ENCODE results near the gene ANKDD1B. TPM values are rescaled to one million over a fixed set of nuclear protein-coding genes. Genes with fewer than 3 reads are reported as not detected.
"Not testable (repeated sequence)": the region's sequence is repeated elsewhere in the genome, so short reads cannot be mapped to it uniquely, and the experiment has no call there.

Gene ANKDD1B
- total RNA-seq, 2 experiments from 2014 or later = not detected

GRCh38 chr5:75601567-75601966, 9.7 kb upstream of the ANKDD1B start:
- intact Hi-C loops (cut with micrococcal nuclease) = no loop called here
- H3K27ac Mint-ChIP-seq = no peak overlapping the region
- H3K4me1 Mint-ChIP-seq (ENCODE audit: low read depth) = peaks cover 10% of the 10 kb centered on the region
- no peaks in the 10 kb centered on the region for H3K27me3 Mint-ChIP-seq
- no peaks in the 10 kb centered on the region for H3K9me3 Mint-ChIP-seq
- peaks cover 24% of the 10 kb centered on the region for H3K36me3 Mint-ChIP-seq
- no peak for DNase-seq
- ChIA-PET POLR2A (no interaction called here), CTCF (no interaction called here)
- H3K4me3 Mint-ChIP-seq = no peak overlapping the region

GRCh38 chr5:75601996-75602395, 9.3 kb upstream of the ANKDD1B start:
- intact Hi-C loops (cut with micrococcal nuclease) = no loop called here
- H3K4me3 Mint-ChIP-seq = no peak overlapping the region
- H3K27ac Mint-ChIP-seq = no peak overlapping the region
- ChIA-PET POLR2A (no interaction called here), CTCF (no interaction called here)
- peaks cover 10% of the 10 kb centered on the region for H3K4me1 Mint-ChIP-seq (ENCODE audit: low read depth)
- H3K36me3 Mint-ChIP-seq = peaks cover 25% of the 10 kb centered on the region
- DNase-seq = no peak
- H3K27me3 Mint-ChIP-seq = no peaks in the 10 kb centered on the region
- H3K9me3 Mint-ChIP-seq = no peaks in the 10 kb centered on the region

DNA sequence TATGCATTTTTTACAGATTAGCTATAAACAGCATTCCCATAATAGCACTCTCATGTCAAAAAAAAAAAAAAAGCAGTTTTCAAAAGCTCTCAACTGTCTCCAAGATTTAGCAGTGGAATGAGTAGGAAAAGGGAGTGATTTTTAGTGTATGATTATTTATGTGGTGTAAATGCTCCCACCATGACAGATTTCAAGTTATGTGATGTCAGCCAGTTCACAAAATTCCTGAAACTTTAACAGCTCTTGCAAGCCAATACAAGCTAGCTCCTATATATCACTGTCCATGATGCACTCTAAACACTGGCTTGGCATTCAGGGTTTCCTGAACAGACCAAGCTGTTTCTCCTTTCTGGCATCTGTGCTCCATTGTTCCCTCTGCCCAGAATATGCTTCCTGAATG, 7.9 kb upstream of the ANKDD1B start:
- ChIA-PET CTCF (no interaction called here), POLR2A (no interaction called here)
- Mint-ChIP-seq H3K9me3 (no peaks in the 10 kb centered on the region), H3K27me3 (no peaks in the 10 kb centered on the region), H3K27ac (no peak overlapping the region), H3K4me3 (no peak overlapping the region), H3K4me1 (ENCODE audit: low read depth) (peaks cover 10% of the 10 kb centered on the region), H3K36me3 (peaks cover 26% of the 10 kb centered on the region)
- intact Hi-C loops (cut with micrococcal nuclease) = no loop called here
- DNase-seq = no peak

DNA sequence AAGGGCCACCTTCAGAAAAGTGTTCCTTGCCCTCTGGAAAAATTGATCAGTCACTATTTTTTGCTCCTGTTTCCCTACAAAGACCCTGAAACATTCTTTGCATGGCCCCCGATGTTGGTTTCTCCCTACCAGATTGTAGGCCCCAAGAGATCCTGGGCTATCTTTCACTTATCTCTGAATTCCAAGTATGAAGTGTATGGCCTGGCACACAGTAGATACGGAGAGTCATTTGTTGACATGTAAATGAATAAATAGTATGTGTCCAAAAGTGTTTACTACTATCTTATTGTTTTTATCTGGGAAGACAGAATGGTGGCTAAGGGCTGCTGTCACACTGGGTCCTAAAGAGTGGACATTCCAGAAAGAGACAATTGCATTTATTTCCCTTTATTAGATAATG, 7.4 kb upstream of the ANKDD1B start:
- H3K36me3 Mint-ChIP-seq = peaks cover 26% of the 10 kb centered on the region
- DNase-seq = no peak
- H3K4me3 Mint-ChIP-seq = no peak overlapping the region
- ChIA-PET POLR2A (no interaction called here), CTCF (no interaction called here)
- H3K4me1 Mint-ChIP-seq (ENCODE audit: low read depth) = peaks cover 10% of the 10 kb centered on the region
- H3K27ac Mint-ChIP-seq = no peak overlapping the region
- no peaks in the 10 kb centered on the region for H3K9me3 Mint-ChIP-seq
- no peaks in the 10 kb centered on the region for H3K27me3 Mint-ChIP-seq
- intact Hi-C loops (cut with micrococcal nuclease) = no loop called here

DNA sequence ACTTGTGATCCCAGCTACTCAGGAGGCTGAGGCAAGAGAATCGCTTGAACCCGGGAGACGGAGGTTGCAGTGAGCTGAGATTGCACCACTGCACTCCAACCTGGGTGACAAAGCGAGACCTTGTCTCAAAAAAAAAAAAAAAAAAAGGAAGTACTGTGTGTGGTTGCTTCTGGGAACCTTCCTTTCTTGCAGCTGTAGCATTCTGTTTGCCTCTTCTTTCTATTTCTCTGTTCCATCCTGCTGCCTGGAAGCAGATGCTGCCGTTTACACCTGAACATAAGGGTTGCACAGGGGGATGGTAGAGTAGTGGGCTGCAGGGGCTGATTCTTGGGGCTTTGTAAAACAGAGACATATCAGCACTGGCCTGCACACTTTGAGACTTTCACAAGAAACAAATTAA, 3.9 kb upstream of the ANKDD1B start:
- DNase-seq; CTCF ChIA-PET; H3K27ac Mint-ChIP-seq; H3K9me3 Mint-ChIP-seq; H3K27me3 Mint-ChIP-seq; intact Hi-C loops (cut with micrococcal nuclease); POLR2A ChIA-PET; H3K4me1 Mint-ChIP-seq (ENCODE audit: low read depth); H3K4me3 Mint-ChIP-seq: not testable (repeated sequence)
- H3K36me3 Mint-ChIP-seq = peaks cover 14% of the 10 kb centered on the region

GRCh38 chr5:75608870-75609269, 2.4 kb upstream of the ANKDD1B start:
- intact Hi-C loops (cut with micrococcal nuclease) = no loop called here
- H3K9me3 Mint-ChIP-seq = no peaks in the 10 kb centered on the region
- CTCF ChIA-PET = no interaction called here
- POLR2A ChIA-PET = no interaction called here
- H3K4me3 Mint-ChIP-seq = no peak overlapping the region
- H3K27ac Mint-ChIP-seq = no peak overlapping the region
- H3K36me3 Mint-ChIP-seq = peaks cover 8% of the 10 kb centered on the region
- no peak for DNase-seq
- peaks cover 6% of the 10 kb centered on the region for H3K27me3 Mint-ChIP-seq
- H3K4me1 Mint-ChIP-seq (ENCODE audit: low read depth) = peaks cover 6% of the 10 kb centered on the region

- intact Hi-C loops (cut with micrococcal nuclease) = no loop called here
- ChIA-PET CTCF (no interaction called here), POLR2A (no interaction called here)
Observed at GRCh38 chr5:75610201-75610600, 1.1 kb upstream of the ANKDD1B start.

DNA sequence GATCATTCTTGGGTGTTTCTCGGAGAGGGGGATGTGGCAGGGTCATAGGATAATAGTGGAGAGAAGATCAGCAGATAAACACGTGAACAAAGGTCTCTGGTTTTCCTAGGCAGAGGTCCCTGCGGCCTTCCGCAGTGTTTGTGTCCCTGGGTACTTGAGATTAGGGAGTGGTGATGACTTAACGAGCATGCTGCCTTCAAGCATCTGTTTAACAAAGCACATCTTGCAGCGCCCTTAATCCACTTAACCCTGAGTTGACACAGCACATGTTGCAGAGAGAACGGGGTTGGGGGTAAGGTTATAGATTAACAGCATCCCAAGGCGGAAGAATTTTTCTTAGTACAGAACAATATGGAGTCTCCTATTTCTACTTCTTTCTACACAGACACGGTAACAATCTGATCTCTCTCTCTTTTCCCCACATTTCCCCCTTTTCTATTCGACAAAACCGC, 368 bp upstream of the ANKDD1B start:
- H3K9me3 Mint-ChIP-seq; H3K27me3 Mint-ChIP-seq; intact Hi-C loops (cut with micrococcal nuclease); CTCF ChIA-PET; POLR2A ChIA-PET; H3K4me3 Mint-ChIP-seq; H3K27ac Mint-ChIP-seq; DNase-seq; H3K4me1 Mint-ChIP-seq (ENCODE audit: low read depth); H3K36me3 Mint-ChIP-seq: not testable (repeated sequence)

More at GRCh38 chr5:75610201-75610600, 1.1 kb upstream of the ANKDD1B start:
- DNase-seq = no peak
- Mint-ChIP-seq H3K36me3 (peaks cover 6% of the 10 kb centered on the region), H3K27me3 (peaks cover 6% of the 10 kb centered on the region), H3K27ac (no peak overlapping the region), H3K4me3 (no peak overlapping the region), H3K9me3 (no peaks in the 10 kb centered on the region), H3K4me1 (ENCODE audit: low read depth) (peaks cover 6% of the 10 kb centered on the region)

DNA sequence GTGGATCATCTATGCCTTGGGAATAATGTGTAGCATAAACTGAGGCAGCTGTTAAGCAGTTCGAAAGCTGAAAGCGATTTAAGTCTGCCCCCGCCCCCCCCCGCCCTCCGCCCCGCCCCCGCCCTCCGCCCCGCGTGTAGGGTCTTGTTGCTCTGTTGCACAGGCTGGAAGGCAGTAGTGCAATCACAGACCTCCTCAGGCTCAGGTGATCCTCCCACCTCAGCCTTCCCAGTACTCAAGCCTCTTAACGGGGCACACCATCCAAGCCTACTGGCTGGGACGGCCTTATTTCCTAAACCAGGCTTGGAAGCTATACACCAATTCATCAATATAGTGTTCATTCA, 945 bp downstream of the ANKDD1B start:
- intact Hi-C loops (cut with micrococcal nuclease) = no loop called here
- H3K36me3 Mint-ChIP-seq = peaks cover 2% of the 10 kb centered on the region
- no peak for DNase-seq
- H3K4me1 Mint-ChIP-seq (ENCODE audit: low read depth) = peaks cover 6% of the 10 kb centered on the region
- peaks cover 6% of the 10 kb centered on the region for H3K27me3 Mint-ChIP-seq
- CTCF ChIA-PET = no interaction called here
- POLR2A ChIA-PET = no interaction called here
- no peak overlapping the region for H3K27ac Mint-ChIP-seq
- no peaks in the 10 kb centered on the region for H3K9me3 Mint-ChIP-seq
- H3K4me3 Mint-ChIP-seq = no peak overlapping the region

DNA sequence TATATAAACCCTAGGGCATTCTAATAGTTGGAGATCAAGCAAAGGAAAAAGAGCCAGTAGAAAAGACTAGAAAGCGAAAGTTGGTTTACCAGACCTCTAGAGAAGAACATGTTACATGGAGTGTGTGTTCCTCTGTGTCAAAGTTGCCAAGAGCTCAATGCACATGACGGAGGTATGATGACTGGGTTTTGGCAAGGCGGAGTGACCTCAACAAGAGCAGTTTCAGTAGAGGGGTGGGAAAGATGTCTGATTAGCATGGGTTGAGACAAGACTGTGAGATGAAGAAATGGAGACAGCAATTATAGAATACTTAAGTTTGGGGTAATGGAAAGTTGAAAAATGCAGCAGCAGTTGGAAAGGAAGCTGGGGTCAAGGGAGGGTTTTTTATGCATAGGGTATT, 1.6 kb downstream of the ANKDD1B start:
- H3K9me3 Mint-ChIP-seq = no peaks in the 10 kb centered on the region
- POLR2A ChIA-PET = no interaction called here
- intact Hi-C loops (cut with micrococcal nuclease) = no loop called here

DNA sequence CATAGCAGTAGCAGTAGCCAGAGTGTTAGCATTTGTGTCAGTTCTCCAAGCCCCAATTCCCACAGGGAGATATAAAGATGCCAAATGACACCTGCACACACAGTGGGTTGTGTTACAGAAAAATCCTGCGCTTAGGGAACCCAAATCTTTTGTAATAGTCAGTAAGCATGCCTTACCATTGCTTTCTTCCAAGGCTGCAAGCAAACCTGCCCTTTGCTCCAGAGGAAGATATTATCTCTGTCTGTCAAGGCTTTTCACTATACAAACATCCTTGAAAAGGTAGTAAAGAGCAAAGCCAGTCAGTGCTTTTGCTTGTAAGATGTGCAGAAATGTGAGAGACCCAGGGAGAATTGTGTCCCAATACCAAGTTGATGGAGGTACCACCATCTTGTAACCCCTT, 2.9 kb downstream of the ANKDD1B start:
- CTCF ChIA-PET = no interaction called here
- no peak overlapping the region for H3K4me3 Mint-ChIP-seq
- intact Hi-C loops (cut with micrococcal nuclease) = no loop called here
- H3K4me1 Mint-ChIP-seq (ENCODE audit: low read depth) = peaks cover 6% of the 10 kb centered on the region
- POLR2A ChIA-PET = no interaction called here
- peaks cover 6% of the 10 kb centered on the region for H3K27me3 Mint-ChIP-seq
- DNase-seq = no peak
- no peaks in the 10 kb centered on the region for H3K9me3 Mint-ChIP-seq
- no peak overlapping the region for H3K27ac Mint-ChIP-seq
- H3K36me3 Mint-ChIP-seq = no peaks in the 10 kb centered on the region

More for the DNA sequence above, 1.6 kb downstream of the ANKDD1B start:
- H3K27me3 Mint-ChIP-seq = peaks cover 6% of the 10 kb centered on the region
- CTCF ChIA-PET = no interaction called here
- peaks cover 6% of the 10 kb centered on the region for H3K4me1 Mint-ChIP-seq (ENCODE audit: low read depth)
- H3K27ac Mint-ChIP-seq = no peak overlapping the region
- H3K36me3 Mint-ChIP-seq = no peaks in the 10 kb centered on the region
- DNase-seq = no peak
- H3K4me3 Mint-ChIP-seq = no peak overlapping the region

DNA sequence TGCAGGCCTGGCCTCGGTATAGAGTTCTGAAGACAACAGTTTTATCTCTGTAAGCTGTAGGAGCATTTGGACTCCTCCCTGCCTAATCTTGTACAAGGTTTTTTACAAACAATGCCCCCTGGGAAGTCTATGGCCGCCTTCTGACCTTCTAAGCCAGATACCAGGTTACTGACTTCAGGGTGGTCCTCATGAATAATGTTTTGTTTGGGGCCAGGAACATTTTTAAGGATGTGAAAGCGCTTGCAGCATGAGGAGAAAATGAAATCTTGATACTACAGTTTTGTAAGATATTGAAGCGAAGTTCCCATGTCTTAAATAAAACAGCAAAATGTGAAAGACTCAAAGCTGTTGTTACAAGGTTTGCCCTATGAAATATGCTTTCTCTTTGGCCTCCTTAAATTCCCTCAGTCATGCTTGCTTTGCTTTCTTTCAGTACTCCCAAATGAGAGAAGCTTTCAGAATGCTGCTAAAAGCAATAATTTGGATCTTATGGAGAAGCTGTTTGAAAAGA, 5.2 kb downstream of the ANKDD1B start:
- H3K27ac Mint-ChIP-seq = no peak overlapping the region
- no peaks in the 10 kb centered on the region for H3K36me3 Mint-ChIP-seq
- no peaks in the 10 kb centered on the region for H3K9me3 Mint-ChIP-seq
- intact Hi-C loops (cut with micrococcal nuclease) = no loop called here
- no peaks in the 10 kb centered on the region for H3K27me3 Mint-ChIP-seq
- DNase-seq = no peak
- ChIA-PET CTCF (no interaction called here), POLR2A (no interaction called here)
- H3K4me1 Mint-ChIP-seq (ENCODE audit: low read depth) = no peaks in the 10 kb centered on the region
- H3K4me3 Mint-ChIP-seq = no peak overlapping the region

DNA sequence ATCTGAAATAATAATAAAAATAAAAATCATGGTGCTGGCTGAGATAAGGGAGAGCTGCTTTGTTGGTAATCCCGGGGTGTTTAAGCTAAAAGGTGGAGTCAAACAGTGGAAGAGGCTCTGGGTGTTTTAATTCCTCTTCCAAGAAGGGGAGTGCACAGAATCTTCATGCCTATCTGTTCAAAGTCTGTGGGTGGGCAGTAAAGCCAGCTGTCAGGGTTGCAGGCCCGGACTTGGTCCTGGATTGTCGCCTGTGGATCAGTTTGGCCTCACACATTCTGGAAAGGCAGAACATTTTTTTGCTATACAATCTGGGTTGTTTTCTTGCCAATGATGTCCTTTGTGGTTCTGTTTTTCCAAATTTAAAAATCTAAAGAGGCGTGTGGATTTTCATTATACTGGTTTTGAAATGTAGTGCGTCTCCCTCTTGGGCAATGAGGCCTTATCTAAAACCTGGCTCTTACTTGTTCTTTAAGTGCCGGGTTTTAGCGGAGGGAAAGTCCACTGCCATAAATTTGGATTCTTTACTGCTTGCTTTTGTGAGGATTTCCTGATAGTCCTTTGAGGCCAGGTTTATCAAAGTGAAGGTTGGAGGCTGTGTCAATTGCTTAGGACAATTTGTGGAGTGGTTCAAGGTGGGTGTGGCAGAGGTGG, 5.8 kb downstream of the ANKDD1B start:
- ChIA-PET POLR2A (no interaction called here), CTCF (no interaction called here)
- H3K9me3 Mint-ChIP-seq = no peaks in the 10 kb centered on the region
- no peak overlapping the region for H3K27ac Mint-ChIP-seq
- no peaks in the 10 kb centered on the region for H3K36me3 Mint-ChIP-seq
- DNase-seq = no peak
- H3K4me3 Mint-ChIP-seq = no peak overlapping the region
- no peaks in the 10 kb centered on the region for H3K4me1 Mint-ChIP-seq (ENCODE audit: low read depth)
- intact Hi-C loops (cut with micrococcal nuclease) = no loop called here
- no peaks in the 10 kb centered on the region for H3K27me3 Mint-ChIP-seq
